HepG2 (cell line): Measurements from ENCODE around the gene RNASE4. TPM values are rescaled to one million over a fixed set of nuclear protein-coding genes. Genes with fewer than 3 reads are reported as not detected.
A peak's percentile ranks its signal among the peaks of the same experiment; 100 is the strongest.

Experiments used
- ARHGAP35 ChIP-seq: sonication (generic); formaldehyde crosslinking; IDR thresholded peaks from 2 replicates; pipeline ENCODE4 v1.9.0; 2022; ENCODE audit warnings: mild to moderate bottlenecking, inconsistent platforms, moderate library complexity, missing genetic modification reagents, borderline replicate concordance
- ATF7 ChIP-seq, 2 experiments: fragments of 450-650 bp in 1 of 2; sonication (generic) in 1 of 2; formaldehyde crosslinking in 1 of 2; IDR thresholded peaks; 2 replicates each; pipeline versions ENCODE4 v1.4.0 to v1.6.1; 2016 to 2020; ENCODE audit warnings: antibody characterized with exemption in 1 of 2, mild to moderate bottlenecking in 1 of 2, missing genetic modification reagents in 1 of 2
- CAMTA2 ChIP-seq: sonication (generic); formaldehyde crosslinking; IDR thresholded peaks from 2 replicates; pipeline ENCODE4 v1.4.0; 2020; ENCODE audit warnings: mild to moderate bottlenecking, missing genetic modification reagents, borderline replicate concordance
- GATAD1 ChIP-seq: IDR thresholded peaks from 2 replicates; pipeline ENCODE4 v1.6.1; 2016; ENCODE audit warnings: missing genetic modification reagents, missing compliant biosample characterization
- GFI1 ChIP-seq: sonication (generic); formaldehyde crosslinking; IDR thresholded peaks from 2 replicates; pipeline ENCODE4 v1.5.0; 2020; ENCODE audit warnings: missing genetic modification reagents, mild to moderate bottlenecking, borderline replicate concordance
- KLF13 ChIP-seq: sonication (generic); formaldehyde crosslinking; IDR thresholded peaks from 2 replicates; pipeline ENCODE4 v1.4.0; 2020; ENCODE audit warnings: mild to moderate bottlenecking, missing genetic modification reagents
- KLF9 ChIP-seq: IDR thresholded peaks from 2 replicates; pipeline ENCODE4 v1.6.1; 2016; ENCODE audit warnings: low read depth
- MXD4 ChIP-seq: IDR thresholded peaks from 2 replicates; pipeline ENCODE4 v1.6.1; 2016; ENCODE audit warnings: mild to moderate bottlenecking, missing biosample characterization, missing genetic modification reagents
- NCOA2 ChIP-seq: sonication (generic); formaldehyde crosslinking; IDR thresholded peaks from 2 replicates; pipeline ENCODE4 v1.8.0; 2022; ENCODE audit warnings: inconsistent platforms
- NKX3-1 ChIP-seq: sonication (generic); formaldehyde crosslinking; IDR thresholded peaks from 2 replicates; pipeline ENCODE4 v1.5.0; 2020; ENCODE audit warnings: missing genetic modification reagents
- REL ChIP-seq: sonication (generic); formaldehyde crosslinking; conservative IDR thresholded peaks from 2 replicates; pipeline ENCODE4 v1.8.0; 2022; ENCODE audit warnings: mild to moderate bottlenecking, missing genetic modification reagents, moderate library complexity
- SAP130 ChIP-seq: IDR thresholded peaks from 2 replicates; pipeline ENCODE4 v1.6.1; 2016; ENCODE audit warnings: low read depth
- SNAPC4 ChIP-seq: sonication (generic); formaldehyde crosslinking; IDR thresholded peaks from 2 replicates; pipeline ENCODE4 v1.4.0; 2020; ENCODE audit warnings: mild to moderate bottlenecking, missing genetic modification reagents
- TBL1XR1 ChIP-seq: fragments of 150-350 bp; IDR thresholded peaks from 2 replicates; pipeline ENCODE4 v1.6.1; 2014; ENCODE audit warnings: borderline replicate concordance, low read length; ENCODE audit not compliant: partially characterized antibody
- THYN1 ChIP-seq: sonication (generic); formaldehyde crosslinking; IDR thresholded peaks from 2 replicates; pipeline ENCODE4 v1.8.1; 2023; ENCODE audit warnings: low read depth, mild to moderate bottlenecking, moderate library complexity, missing genetic modification reagents, borderline replicate concordance
- TP53 ChIP-seq: sonication (generic); formaldehyde crosslinking; conservative IDR thresholded peaks from 2 replicates; pipeline ENCODE4 v1.4.0; 2020; ENCODE audit warnings: missing genetic modification reagents
- ZFP91 ChIP-seq: sonication (generic); formaldehyde crosslinking; IDR thresholded peaks from 2 replicates; pipeline ENCODE4 v1.9.0; 2022; ENCODE audit warnings: missing genetic modification reagents, mild to moderate bottlenecking, borderline replicate concordance
- ZHX1 ChIP-seq: sonication (generic); formaldehyde crosslinking; IDR thresholded peaks from 2 replicates; pipeline ENCODE4 v1.8.1; 2022; ENCODE audit warnings: low read depth, mild to moderate bottlenecking, missing genetic modification reagents
- ZNF367 ChIP-seq: sonication (generic); formaldehyde crosslinking; IDR thresholded peaks from 2 replicates; pipeline ENCODE4 v1.4.0; 2020; ENCODE audit warnings: missing genetic modification reagents, borderline replicate concordance
- polyA plus RNA-seq, 8 experiments: library from polyadenylated mRNA; depleted of rRNA in 3 of 8; stranded (reverse) in 7 of 8; unstranded in 1 of 8; fragments of >200 nt; fragmentation: Illumina TruSeq in 4 of 8; extraction: Trizol in 4 of 8; gene quantifications; 2 replicates each; pipeline versions ENCODE4 v1.2.1 to v1.2.3, GENCODE V29; 2011 to 2016; ENCODE audit warnings: low read depth in 4 of 8, missing spikeins in 1 of 8, mixed read lengths in 1 of 8; ENCODE audit not compliant: insufficient read depth in 1 of 8
- total RNA-seq, 5 experiments: library from RNA; depleted of rRNA; stranded (reverse); fragments of >200 nt; fragmentation: Illumina TruSeq; extraction: Trizol; gene quantifications; 2 replicates each; pipeline ENCODE4 v1.2.3, GENCODE V29; 2016; ENCODE audit warnings: low read depth in 1 of 5

RNASE4 gene
- total and polyA plus RNA-seq, 2 of the 13 experiments (the other 11 are each of a cell fraction or from before 2014, with no cell fraction given): 109 to 983 TPM

- peak; percentile 6; the same call in 1 of the 2 replicates for TF ChIP-seq ZFP91
- TF ChIP-seq SNAPC4 (CRISPR knock-in tag): 0 out of 2 replicates have a peak, but pooled peaks have one; percentile 32
- peak; percentile 45 for TF ChIP-seq GFI1 (CRISPR knock-in tag)
- TF ChIP-seq GATAD1: no peak; the same call in 1 of the 2 replicates
- TF ChIP-seq ZHX1 (CRISPR knock-in tag): 0 out of 2 replicates have a peak, but pooled peaks have one; percentile 17
- TF ChIP-seq ARHGAP35 (CRISPR knock-in tag): no peak
- peak; percentile 81; the same call in 1 of the 2 replicates for TF ChIP-seq TP53
- no peak for TF ChIP-seq KLF9
- peak; percentile 61 for TF ChIP-seq SAP130 (CRISPR knock-in tag)
- peak; percentile 39 for TF ChIP-seq TBL1XR1
- peak; percentile 28; the same call in 1 of the 2 replicates for TF ChIP-seq MXD4 (CRISPR knock-in tag)
- peak; percentile 52; the same call in 1 of the 2 replicates for TF ChIP-seq NCOA2 (CRISPR knock-in tag)
- TF ChIP-seq ATF7 (IDR thresholded peaks at IDR 0.05): 0 out of 2 replicates have a peak, but pooled peaks have one; percentile 2
- no peak for TF ChIP-seq ATF7 (CRISPR knock-in tag; IDR thresholded peaks at IDR 0.05)
- 0 out of 2 replicates have a peak, but pooled peaks have one; percentile 47 for TF ChIP-seq CAMTA2 (CRISPR knock-in tag)
- TF ChIP-seq KLF13 (CRISPR knock-in tag): no peak
- TF ChIP-seq THYN1: 0 out of 2 replicates have a peak, but pooled peaks have one; percentile 31
- no peak; the same call in 1 of the 2 replicates for TF ChIP-seq REL (CRISPR knock-in tag)
- no peak for TF ChIP-seq NKX3-1 (CRISPR knock-in tag)
- 0 out of 2 replicates have a peak, but pooled peaks have one; percentile 4 for TF ChIP-seq ZNF367 (CRISPR knock-in tag)
Observed at GRCh38 chr14:20683125-20683890, 1.1 kb upstream of the RNASE4 start (continued).
